Measurements from ENCODE around the gene FANCE. TPM values are rescaled to one million over a fixed set of nuclear protein-coding genes. Genes with fewer than 3 reads are reported as not detected.
"Not testable (repeated sequence)": the region's sequence is repeated elsewhere in the genome, so short reads cannot be mapped to it uniquely, and the experiment has no call there.

FANCE gene
- polyA plus RNA-seq, 4 donors: 9.4 to 11.3 (median 10.4) TPM

DNA sequence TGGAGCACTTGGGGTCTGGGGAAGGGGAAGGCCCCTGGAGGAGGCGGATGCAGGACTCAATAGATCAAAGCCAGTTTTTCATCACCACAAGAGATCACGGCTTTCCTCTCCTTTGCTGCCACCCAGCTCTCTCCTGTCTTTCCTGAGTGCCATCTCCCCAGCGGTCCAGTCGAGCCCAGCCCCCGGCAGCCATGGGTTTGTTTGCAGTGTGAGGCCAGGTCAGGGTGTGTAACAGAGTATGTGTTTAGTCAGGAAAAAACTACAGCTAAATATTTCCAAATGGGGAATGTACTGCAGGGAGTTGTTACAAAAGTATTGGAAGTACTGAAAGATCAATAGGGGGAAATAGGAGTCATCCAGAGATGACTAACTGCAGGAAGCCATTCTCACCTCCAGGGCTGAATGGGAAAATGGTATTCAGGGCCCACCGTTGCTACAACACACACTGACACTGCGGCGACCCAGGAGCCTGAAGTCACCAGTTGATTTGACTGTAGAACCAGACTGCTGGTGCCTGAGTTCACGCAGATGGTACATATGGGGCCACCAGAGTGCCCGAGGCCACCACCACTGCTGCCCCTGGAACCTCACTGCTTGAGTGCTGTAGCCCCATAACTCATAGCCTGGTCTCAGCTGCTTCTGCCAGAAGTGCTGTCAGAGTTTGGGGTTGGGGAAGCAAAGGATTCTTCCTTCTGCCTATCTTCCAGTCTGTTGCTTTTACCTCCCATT lies 23.6 kb upstream of the FANCE start:
- DNase-seq (ENCODE audit: low read depth in 4 of 4, low spot score in 3 of 4): no peak

GRCh38 chr6:35429463-35429862 lies 22.7 kb upstream of the FANCE start:
- no peak for DNase-seq (ENCODE audit: low read depth in 4 of 4, low spot score in 3 of 4)

- no peak for DNase-seq (ENCODE audit: low read depth in 4 of 4, low spot score in 3 of 4)
Measured at GRCh38 chr6:35432291-35432690, 19.8 kb upstream of the FANCE start.

- DNase-seq (ENCODE audit: low read depth in 4 of 4, low spot score in 3 of 4): not testable (repeated sequence)
Measured at GRCh38 chr6:35432702-35433101, 19.4 kb upstream of the FANCE start.

GRCh38 chr6:35435074-35435837 lies 16.9 kb upstream of the FANCE start:
- no peak for DNase-seq (ENCODE audit: low read depth in 4 of 4, low spot score in 3 of 4)

DNA sequence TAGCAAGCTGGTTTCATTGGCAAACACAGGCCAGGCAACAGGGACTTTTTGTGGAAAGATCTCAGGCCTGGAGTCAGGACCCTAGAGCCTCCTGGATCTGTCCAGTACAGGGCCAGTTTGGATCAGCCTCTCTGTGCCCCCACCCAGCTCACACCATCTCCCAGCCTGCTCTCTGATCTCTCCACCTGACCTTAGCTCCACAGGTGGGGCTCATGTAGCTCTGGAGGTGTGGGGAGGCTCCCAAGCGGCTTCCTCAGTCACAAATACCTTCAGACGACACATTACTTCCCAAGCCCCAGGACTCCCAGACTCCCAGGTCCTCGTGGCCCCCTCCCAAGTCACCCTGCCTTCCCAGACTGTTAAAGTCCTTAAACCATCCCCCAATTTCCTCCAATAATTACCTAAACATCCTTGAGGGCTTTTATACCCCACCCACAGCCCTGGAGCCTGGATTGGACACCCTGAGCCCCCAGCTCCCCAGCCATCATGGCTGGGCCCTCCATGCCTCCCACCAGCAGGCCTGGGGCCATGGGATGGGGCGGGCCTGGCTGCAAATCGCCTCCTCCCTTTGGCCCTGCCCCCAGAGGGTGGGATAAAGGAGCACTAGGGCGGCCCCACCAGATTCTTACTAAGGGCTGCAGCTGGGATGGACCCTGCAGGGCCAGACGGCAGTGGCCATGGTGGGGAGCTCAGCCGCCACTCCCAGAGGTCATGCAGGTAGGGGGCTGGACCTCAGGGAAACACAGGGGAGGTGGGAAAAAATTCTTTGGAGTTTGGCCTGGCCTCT lies 15.9 kb upstream of the FANCE start:
- DNase-seq (ENCODE audit: low read depth in 4 of 4, low spot score in 3 of 4): no peak

DNA sequence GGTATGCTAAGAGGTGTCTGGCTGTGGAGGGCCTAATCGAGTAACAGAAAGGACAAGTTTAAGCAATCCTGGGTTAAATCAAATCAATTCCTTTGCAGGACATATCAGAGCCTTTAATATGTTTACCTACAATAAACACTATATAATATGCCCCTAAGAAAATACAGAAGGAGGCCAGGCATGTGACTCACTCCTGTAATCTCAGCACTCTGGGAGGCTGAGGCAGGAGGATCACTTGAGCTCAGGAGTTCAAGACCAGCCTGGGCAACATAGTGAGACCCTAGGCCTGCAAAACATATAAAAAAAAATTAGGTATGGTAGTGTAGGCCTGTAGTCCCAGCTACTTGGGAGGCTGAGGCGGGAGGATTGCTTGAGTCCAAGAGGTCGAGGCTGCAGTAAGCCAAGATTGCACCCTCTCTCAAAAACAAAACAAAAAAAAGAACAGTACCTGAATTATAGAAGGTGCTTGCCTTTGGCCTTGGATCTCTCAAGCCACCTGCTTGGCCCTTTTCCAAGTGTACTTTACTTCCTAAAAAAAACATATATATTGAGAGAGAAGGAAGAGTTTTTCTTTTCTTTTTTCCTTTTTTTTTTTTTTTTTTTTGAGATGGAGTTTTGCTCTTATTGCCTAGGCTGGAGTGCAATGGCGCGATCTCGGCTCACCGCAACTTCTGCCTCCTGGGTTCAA lies 13.6 kb upstream of the FANCE start:
- not testable (repeated sequence) for DNase-seq (ENCODE audit: low read depth in 4 of 4, low spot score in 3 of 4)

DNA sequence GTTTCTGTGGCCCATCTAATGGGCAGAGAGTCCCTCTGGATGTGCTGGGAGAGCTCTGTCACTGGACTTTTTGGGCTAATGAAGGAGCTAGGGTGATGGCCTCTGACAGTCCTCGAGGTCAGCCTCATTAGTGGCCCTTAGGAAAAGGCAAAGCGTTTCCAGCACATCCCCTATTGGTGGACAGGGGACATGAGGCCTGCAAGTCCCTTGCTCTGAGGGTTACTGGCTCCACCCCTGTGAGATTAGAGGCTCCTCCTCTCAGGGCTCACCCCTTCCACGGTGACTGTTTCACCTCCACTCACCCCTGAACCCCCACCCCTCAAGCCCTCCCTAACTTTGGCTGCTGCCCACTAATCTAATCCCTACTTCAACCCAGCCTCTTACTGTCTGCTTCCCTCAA lies 12.8 kb upstream of the FANCE start:
- DNase-seq (ENCODE audit: low read depth in 4 of 4, low spot score in 3 of 4): no peak

- no peak for DNase-seq (ENCODE audit: low read depth in 4 of 4, low spot score in 3 of 4)
Measured at GRCh38 chr6:35441205-35441604, 10.9 kb upstream of the FANCE start.

DNA sequence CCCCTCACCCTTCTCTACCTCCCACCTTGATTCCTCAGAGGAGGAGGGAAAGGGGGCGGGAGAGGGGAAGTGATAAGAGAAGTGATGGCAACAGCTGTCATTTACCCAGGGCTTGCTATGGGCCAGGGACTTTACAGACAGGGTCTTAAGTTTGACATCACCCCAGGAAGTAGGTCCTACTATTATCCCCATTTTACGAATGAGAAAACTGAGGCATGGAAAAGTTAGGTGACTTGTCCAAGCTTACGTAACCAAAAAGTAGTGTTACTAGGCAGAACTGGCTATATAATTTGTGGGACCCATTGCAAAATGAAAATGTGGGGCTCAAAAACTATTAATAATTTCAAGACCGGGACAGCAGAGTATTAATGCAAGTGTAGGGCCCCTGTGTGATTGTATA lies 10.5 kb upstream of the FANCE start:
- DNase-seq (ENCODE audit: low read depth in 4 of 4, low spot score in 3 of 4): no peak

GRCh38 chr6:35442693-35443092 lies 9.4 kb upstream of the FANCE start:
- no peak for DNase-seq (ENCODE audit: low read depth in 4 of 4, low spot score in 3 of 4)

GRCh38 chr6:35443341-35444030 lies 8.7 kb upstream of the FANCE start:
- no peak for DNase-seq (ENCODE audit: low read depth in 4 of 4, low spot score in 3 of 4)

GRCh38 chr6:35445691-35446090 lies 6.4 kb upstream of the FANCE start:
- no peak for DNase-seq (ENCODE audit: low read depth in 4 of 4, low spot score in 3 of 4)

GRCh38 chr6:35448191-35448590 lies 3.9 kb upstream of the FANCE start:
- DNase-seq (ENCODE audit: low read depth in 4 of 4, low spot score in 3 of 4): no peak

DNA sequence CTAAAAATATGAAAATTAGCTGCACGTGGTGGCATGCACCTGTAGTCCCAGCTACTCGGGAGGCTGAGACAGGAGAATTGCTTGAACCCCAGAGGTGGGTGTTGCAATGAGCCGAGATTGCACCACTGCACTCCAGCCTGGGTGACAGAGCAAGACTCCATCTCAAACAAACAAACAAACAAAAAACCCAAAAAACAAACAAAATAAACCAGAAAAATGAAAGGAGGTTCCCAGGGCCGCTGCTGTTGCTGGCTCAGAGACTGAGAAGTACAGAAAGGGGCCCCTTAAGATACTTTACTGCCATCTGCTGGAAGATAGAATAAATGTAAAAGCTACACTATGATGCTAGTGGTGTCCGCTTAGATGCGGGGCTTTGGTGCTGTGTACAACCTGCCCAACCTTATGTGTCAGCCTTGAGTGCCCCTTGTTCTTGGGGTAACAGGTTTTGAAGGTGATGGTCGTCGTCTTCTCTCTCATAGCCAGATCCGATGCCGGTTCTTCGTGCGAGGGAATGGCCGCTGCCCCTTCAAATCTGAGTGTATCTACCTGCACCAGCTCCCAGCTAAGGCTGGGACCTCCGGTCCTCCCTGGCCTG lies 2.8 kb upstream of the FANCE start:
- DNase-seq (ENCODE audit: low read depth in 4 of 4, low spot score in 3 of 4): peak in 2 of 4 donors; percentile 58 to 66

GRCh38 chr6:35451354-35452182 lies 570 bp upstream of the FANCE start:
- no peak for DNase-seq (ENCODE audit: low read depth in 4 of 4, low spot score in 3 of 4)

GRCh38 chr6:35453236-35453635 lies 1.1 kb downstream of the FANCE start:
- no peak for DNase-seq (ENCODE audit: low read depth in 4 of 4, low spot score in 3 of 4)

DNA sequence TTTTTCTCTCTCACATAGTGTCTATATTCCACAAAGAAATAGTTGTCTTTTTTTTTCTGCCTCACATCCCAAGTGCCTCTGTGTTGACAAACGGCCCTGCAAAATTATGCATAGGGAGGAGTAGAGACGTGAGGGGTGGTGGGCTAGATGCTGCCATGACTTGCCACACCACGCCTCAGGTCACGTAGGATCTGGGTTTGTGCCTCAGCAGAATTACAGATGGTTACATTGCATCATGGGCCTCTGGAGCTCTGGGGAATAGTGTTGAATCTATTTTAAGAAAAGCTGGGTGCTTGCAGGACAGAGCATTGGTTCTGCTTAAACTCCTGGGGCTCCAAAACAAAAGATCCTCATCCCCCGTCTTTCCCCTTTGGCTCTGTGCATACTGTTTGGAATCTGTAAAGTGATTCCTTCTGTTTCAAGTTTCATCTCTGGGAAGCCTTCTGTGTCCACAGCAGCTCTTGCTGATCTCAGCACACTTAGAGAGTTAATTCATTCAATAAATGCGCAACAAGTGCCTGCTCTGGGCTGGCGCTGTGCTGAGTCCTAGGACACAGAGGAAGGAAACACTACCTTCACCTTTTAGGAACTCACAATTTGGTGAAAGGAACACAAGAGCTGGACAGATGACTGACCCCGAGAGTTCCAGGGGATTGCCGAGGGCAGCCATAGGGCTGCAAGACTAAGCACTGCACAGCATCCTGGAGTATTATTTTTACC lies 2.4 kb downstream of the FANCE start:
- DNase-seq (ENCODE audit: low read depth in 4 of 4, low spot score in 3 of 4): no peak
